ENCODE measurements around the gene TNRC6A. TPM values are rescaled to one million over a fixed set of nuclear protein-coding genes. Genes with fewer than 3 reads are reported as not detected.
A peak's percentile ranks its signal among the peaks of the same experiment; 100 is the strongest.
"Not testable (repeated sequence)": the region's sequence is repeated elsewhere in the genome, so short reads cannot be mapped to it uniquely, and the experiment has no call there.

Gene TNRC6A
- total and polyA plus RNA-seq, 4 donors, result 10.3 to 93.0 (median 29.8) TPM

DNA sequence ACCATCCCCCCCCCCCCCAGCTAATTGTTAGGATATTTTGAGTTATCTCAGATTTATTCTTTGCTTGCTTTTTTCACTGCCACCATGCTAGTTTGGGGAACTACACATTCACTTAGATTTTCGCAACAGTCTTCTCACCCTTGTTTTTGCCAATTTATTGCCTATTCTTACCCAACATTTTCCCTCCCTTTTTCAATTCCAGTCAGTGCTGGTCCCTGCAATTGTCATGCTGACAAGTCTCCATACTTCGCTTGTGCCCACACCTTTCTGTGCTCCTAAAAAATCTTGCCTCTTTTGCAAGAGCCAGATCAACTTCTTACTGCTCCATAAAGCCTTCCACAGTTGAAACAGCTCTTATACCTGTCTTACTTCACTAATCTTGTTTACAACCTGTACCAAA lies 16.3 kb downstream of the TNRC6A start:
- no peak for ATAC-seq (ENCODE audit: insufficient read depth, low FRiP score)
- Histone ChIP-seq H3K4me3 (no peak overlapping the region), H3K27me3 (ENCODE audit: control insufficient read depth in 3 of 3, insufficient read depth in 3 of 3, low read length in 2 of 3) (no peaks in the 10 kb centered on the region), H3K27ac (ENCODE audit: low read depth in 1 of 2, low read length in 1 of 2) (no peak overlapping the region), H3K36me3 (ENCODE audit: control insufficient read depth in 4 of 4, insufficient read depth in 4 of 4, low read length in 4 of 4) (peaks cover 0 to 8% (median under 1%) of the 10 kb centered on the region in 4 donors), H3K9ac (ENCODE audit: insufficient read depth in 1 of 2, low read length in 2 of 2) (no peak overlapping the region), H3K4me1 (ENCODE audit: control insufficient read depth in 5 of 5, insufficient read depth in 5 of 5, low read length in 5 of 5) (peaks cover 0 to 67% (median 8%) of the 10 kb centered on the region in 5 donors), H3K9me3 (ENCODE audit: control insufficient read depth in 4 of 4, insufficient read depth in 3 of 4, low read length in 3 of 4) (no peaks in the 10 kb centered on the region)
- TF ChIP-seq, protein P1, sequence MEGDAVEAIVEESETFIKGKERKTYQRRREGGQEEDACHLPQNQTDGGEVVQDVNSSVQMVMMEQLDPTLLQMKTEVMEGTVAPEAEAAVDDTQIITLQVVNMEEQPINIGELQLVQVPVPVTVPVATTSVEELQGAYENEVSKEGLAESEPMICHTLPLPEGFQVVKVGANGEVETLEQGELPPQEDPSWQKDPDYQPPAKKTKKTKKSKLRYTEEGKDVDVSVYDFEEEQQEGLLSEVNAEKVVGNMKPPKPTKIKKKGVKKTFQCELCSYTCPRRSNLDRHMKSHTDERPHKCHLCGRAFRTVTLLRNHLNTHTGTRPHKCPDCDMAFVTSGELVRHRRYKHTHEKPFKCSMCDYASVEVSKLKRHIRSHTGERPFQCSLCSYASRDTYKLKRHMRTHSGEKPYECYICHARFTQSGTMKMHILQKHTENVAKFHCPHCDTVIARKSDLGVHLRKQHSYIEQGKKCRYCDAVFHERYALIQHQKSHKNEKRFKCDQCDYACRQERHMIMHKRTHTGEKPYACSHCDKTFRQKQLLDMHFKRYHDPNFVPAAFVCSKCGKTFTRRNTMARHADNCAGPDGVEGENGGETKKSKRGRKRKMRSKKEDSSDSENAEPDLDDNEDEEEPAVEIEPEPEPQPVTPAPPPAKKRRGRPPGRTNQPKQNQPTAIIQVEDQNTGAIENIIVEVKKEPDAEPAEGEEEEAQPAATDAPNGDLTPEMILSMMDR (IDR thresholded peaks at IDR 0.05; ENCODE audit: control extremely low read depth, extremely low read depth), result no peak
- 82 to 90% methylated on average over 2 of the region's 2 CpGs for WGBS, 2 donors
- no peak for DNase-seq

DNA sequence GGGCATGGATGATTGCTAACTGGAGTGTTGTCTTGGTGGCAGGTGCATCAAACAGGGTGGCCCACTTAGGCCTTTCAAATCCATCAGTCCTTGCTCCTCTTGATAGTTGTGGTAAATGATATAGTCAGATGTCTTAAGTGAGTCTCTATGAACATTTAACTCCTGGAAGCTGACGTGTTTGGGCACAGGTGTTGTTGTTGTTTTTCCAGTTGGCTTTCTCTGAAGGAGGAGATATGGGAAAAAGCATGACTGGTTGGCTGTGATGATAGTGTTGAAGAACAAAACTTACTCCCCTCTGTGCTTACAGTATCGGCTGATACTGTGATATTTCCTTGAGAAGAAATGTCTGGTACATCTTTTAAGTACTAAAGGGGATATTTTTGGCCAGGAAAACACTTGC lies 18.0 kb downstream of the TNRC6A start:
- DNase-seq (no peak), ATAC-seq (ENCODE audit: insufficient read depth, low FRiP score) (no peak)
- H3K4me1 ChIP-seq (ENCODE audit: control insufficient read depth in 5 of 5, insufficient read depth in 5 of 5, low read length in 5 of 5), result peaks cover 0 to 63% (median 8%) of the 10 kb centered on the region in 5 donors
- WGBS, 2 donors, result 87 to 94% methylated on average over 2 of the region's 2 CpGs
- H3K27me3 ChIP-seq (ENCODE audit: control insufficient read depth in 3 of 3, insufficient read depth in 3 of 3, low read length in 2 of 3), result no peaks in the 10 kb centered on the region
- no peak overlapping the region for H3K4me3 ChIP-seq
- H3K9me3 ChIP-seq (ENCODE audit: control insufficient read depth in 4 of 4, insufficient read depth in 3 of 4, low read length in 3 of 4), result no peaks in the 10 kb centered on the region
- TF ChIP-seq, protein P1 (IDR thresholded peaks at IDR 0.05; ENCODE audit: control extremely low read depth, extremely low read depth), result no peak
- H3K27ac ChIP-seq (ENCODE audit: low read depth in 1 of 2, low read length in 1 of 2), result peak overlapping the region in 1 of 2 donors; percentile 77
- no peak overlapping the region for H3K9ac ChIP-seq (ENCODE audit: insufficient read depth in 1 of 2, low read length in 2 of 2)
- peaks cover 0 to 3% (median under 1%) of the 10 kb centered on the region in 4 donors for H3K36me3 ChIP-seq (ENCODE audit: control insufficient read depth in 4 of 4, insufficient read depth in 4 of 4, low read length in 4 of 4)

DNA sequence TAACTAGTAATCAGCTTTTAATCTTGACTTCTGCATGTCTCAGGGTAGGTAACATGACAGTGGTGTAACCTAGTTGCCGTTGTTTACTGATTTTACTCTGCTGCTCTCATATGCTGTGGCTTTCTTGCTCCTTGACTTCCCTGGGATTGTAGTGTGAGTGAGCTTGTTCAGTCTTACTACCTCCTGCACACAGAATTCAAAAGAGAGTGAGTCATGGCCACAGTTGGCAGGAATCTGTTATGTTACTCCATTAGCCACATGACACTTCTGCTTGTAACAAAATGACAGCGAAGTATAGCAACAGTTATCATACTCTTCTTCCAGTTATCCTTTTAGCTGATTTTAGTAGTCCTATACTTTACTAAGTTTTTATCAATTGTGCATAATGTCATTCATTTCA lies 18.8 kb downstream of the TNRC6A start:
- H3K9ac ChIP-seq (ENCODE audit: insufficient read depth in 1 of 2, low read length in 2 of 2), result no peak overlapping the region
- peaks cover 0 to 3% (median under 1%) of the 10 kb centered on the region in 4 donors for H3K36me3 ChIP-seq (ENCODE audit: control insufficient read depth in 4 of 4, insufficient read depth in 4 of 4, low read length in 4 of 4)
- no peaks in the 10 kb centered on the region for H3K9me3 ChIP-seq (ENCODE audit: control insufficient read depth in 4 of 4, insufficient read depth in 3 of 4, low read length in 3 of 4)
- ATAC-seq (ENCODE audit: insufficient read depth, low FRiP score) (peak; percentile 90), DNase-seq (peak in 1 of 3 donors; percentile 12)
- TF ChIP-seq, protein P1 (IDR thresholded peaks at IDR 0.05; ENCODE audit: control extremely low read depth, extremely low read depth), result no peak
- no peak overlapping the region for H3K4me3 ChIP-seq
- H3K27me3 ChIP-seq (ENCODE audit: control insufficient read depth in 3 of 3, insufficient read depth in 3 of 3, low read length in 2 of 3), result no peaks in the 10 kb centered on the region
- H3K27ac ChIP-seq (ENCODE audit: low read depth in 1 of 2, low read length in 1 of 2), result peak overlapping the region in 1 of 2 donors; percentile 77
- WGBS, 2 donors, result 28 to 41% methylated on average over 2 of the region's 2 CpGs
- H3K4me1 ChIP-seq (ENCODE audit: control insufficient read depth in 5 of 5, insufficient read depth in 5 of 5, low read length in 5 of 5), result peaks cover 0 to 62% (median 8%) of the 10 kb centered on the region in 5 donors

DNA sequence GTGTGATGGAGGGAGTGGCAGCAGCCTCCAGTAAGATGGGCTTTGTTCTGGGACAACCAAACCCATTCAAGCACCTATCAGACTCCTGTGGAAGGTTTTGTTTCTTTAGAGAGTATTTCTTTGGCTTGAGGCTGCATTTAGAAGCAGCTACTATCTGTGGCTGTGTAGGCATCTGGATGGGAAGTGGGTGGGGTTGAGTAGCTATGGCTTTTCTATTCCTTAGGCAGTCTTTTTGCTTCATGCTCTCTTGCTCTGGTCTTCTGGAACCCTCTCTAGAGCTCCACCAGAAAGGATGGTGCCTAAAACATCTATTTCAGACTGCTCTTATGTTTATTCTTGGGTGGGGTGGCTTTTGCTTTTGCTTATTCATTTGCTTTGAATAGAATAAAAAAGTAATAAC lies 19.9 kb downstream of the TNRC6A start:
- Histone ChIP-seq H3K36me3 (ENCODE audit: control insufficient read depth in 4 of 4, insufficient read depth in 4 of 4, low read length in 4 of 4) (peaks cover 0 to 3% (median under 1%) of the 10 kb centered on the region in 4 donors), H3K27ac (ENCODE audit: low read depth in 1 of 2, low read length in 1 of 2) (no peak overlapping the region), H3K4me1 (ENCODE audit: control insufficient read depth in 5 of 5, insufficient read depth in 5 of 5, low read length in 5 of 5) (peaks cover 0 to 61% (median 8%) of the 10 kb centered on the region in 5 donors), H3K4me3 (no peak overlapping the region), H3K9ac (ENCODE audit: insufficient read depth in 1 of 2, low read length in 2 of 2) (no peak overlapping the region), H3K27me3 (ENCODE audit: control insufficient read depth in 3 of 3, insufficient read depth in 3 of 3, low read length in 2 of 3) (no peaks in the 10 kb centered on the region), H3K9me3 (ENCODE audit: control insufficient read depth in 4 of 4, insufficient read depth in 3 of 4, low read length in 3 of 4) (no peaks in the 10 kb centered on the region)
- DNase-seq (no peak), ATAC-seq (ENCODE audit: insufficient read depth, low FRiP score) (no peak)
- TF ChIP-seq, protein P1 (IDR thresholded peaks at IDR 0.05; ENCODE audit: control extremely low read depth, extremely low read depth), result no peak

DNA sequence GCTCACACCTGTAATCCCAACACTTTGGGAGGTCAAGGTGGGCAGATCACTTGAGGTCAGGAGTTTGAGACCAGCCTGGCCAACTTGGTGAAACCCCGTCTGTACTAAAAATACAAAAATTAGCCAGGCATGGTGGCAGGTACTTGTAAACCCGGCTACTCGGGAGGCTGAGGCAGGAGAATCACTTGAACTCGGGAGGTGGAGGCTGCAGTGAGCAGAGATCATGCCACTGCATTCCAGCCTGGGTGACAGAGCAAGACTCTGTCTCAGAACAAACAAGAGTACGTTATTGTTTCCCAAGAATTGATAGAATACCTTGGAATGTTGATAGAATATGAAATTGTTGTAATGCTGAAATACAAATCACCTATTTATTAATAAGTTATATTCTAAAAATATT lies 20.4 kb downstream of the TNRC6A start:
- H3K9ac ChIP-seq (ENCODE audit: insufficient read depth in 1 of 2, low read length in 2 of 2); H3K4me3 ChIP-seq; H3K27ac ChIP-seq (ENCODE audit: low read depth in 1 of 2, low read length in 1 of 2); DNase-seq; H3K36me3 ChIP-seq (ENCODE audit: control insufficient read depth in 4 of 4, insufficient read depth in 4 of 4, low read length in 4 of 4); ATAC-seq (ENCODE audit: insufficient read depth, low FRiP score); H3K9me3 ChIP-seq (ENCODE audit: control insufficient read depth in 4 of 4, insufficient read depth in 3 of 4, low read length in 3 of 4); H3K27me3 ChIP-seq (ENCODE audit: control insufficient read depth in 3 of 3, insufficient read depth in 3 of 3, low read length in 2 of 3): not testable (repeated sequence)
- H3K4me1 ChIP-seq (ENCODE audit: control insufficient read depth in 5 of 5, insufficient read depth in 5 of 5, low read length in 5 of 5), result peaks cover 0 to 59% (median 8%) of the 10 kb centered on the region in 5 donors
- 95 to 97% methylated on average over 5 of the region's 5 CpGs for WGBS, 2 donors

Data from lung (tissue), 12 donors.